Caki2 (cell line): ENCODE results near the gene TENM4. TPM values are rescaled to one million over a fixed set of nuclear protein-coding genes. Genes with fewer than 3 reads are reported as not detected.
A peak's percentile ranks its signal among the peaks of the same experiment; 100 is the strongest.

Source experiments
- DNase-seq: peaks from one replicate; pipeline ENCODE4 v3.0.0-alpha.2; 2015; ENCODE audit warnings: low read depth
- in situ Hi-C: cut with HindIII; loops from 2 replicates; pipeline ENCODE4 v1.10.0; 2016; ENCODE audit warnings: low sequenced_read_pairs, low pct_unique_long_range_greater_than_20kb, mixed read lengths
- total RNA-seq: library from RNA; depleted of rRNA; stranded (reverse); fragments of >200 nt; shearing (Covaris generic); gene quantifications from 2 replicates; pipeline ENCODE4 v1.2.3, GENCODE V29; 2014; ENCODE audit warnings: low replicate concordance

The TENM4 gene
- total RNA-seq, 1 experiment from 2014 or later, result 0.17 TPM

DNA sequence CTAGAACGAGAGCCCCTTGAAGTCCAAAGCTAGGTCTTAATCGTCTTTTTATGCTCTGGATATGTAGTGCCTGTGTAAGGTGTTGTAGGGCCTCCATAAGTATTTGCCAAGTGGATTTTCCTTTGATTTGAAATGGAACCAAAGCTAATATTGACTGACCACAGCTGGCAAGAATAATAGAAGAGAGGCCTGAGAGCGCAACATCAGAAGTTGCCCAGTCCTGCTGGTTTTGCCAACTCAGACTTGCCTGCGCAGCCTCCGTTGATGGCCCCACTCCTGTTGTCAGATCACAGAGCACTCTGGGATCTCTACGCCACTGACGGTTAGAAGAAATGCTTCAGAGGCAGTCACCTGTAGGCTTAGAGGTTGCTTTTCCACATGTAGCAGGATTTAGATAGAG, 251.2 kb downstream of the TENM4 start:
- DNase-seq, result no peak
- in situ Hi-C loops, result no loop called here

GRCh38 chr11:79189055-79189454, 251.8 kb downstream of the TENM4 start:
- in situ Hi-C loops, result no loop called here
- no peak for DNase-seq

DNA sequence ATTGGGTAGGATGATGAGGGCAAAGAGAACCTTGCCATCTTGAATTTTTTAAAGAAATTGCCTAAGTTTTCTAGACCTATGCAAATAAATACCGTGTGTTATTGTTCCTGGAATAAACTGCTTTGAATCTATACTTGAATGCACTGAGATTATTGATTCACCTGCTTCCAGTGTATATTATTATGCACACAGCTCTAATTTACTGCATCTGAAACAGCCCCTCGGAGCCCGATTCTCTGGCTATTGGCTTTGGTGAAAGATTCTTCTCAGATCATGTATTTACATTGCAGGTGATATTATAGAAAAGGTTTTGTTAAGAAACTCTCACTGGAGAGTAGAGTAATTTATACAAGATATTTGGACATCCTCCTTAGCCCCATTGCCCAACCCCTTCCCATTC, 254.2 kb downstream of the TENM4 start:
- in situ Hi-C loops, result no loop called here

DNA sequence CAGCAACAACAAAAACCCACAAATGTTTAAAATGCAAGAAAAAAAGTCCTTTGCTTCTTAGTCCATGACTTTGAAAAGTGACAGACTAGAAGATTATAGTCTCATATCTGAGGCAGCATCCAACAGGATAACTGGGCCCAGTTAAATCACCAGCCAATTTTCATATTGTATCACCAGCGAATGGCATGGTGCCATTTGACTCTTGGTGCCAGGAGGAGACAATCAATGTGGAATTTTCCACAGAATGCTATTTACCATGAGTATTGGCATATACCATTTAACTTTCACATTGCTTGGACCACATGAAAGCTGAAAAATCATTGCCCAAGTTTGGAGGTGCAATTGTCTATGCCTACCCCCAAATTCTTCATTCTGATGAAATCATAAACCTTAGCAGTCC, 255.5 kb downstream of the TENM4 start:
- DNase-seq, result no peak
- in situ Hi-C loops, result no loop called here

More for the DNA sequence above, 254.2 kb downstream of the TENM4 start:
- DNase-seq, result no peak

- DNase-seq, result no peak
- in situ Hi-C loops, result no loop called here
Observed at GRCh38 chr11:79184285-79184684, 256.5 kb downstream of the TENM4 start.

DNA sequence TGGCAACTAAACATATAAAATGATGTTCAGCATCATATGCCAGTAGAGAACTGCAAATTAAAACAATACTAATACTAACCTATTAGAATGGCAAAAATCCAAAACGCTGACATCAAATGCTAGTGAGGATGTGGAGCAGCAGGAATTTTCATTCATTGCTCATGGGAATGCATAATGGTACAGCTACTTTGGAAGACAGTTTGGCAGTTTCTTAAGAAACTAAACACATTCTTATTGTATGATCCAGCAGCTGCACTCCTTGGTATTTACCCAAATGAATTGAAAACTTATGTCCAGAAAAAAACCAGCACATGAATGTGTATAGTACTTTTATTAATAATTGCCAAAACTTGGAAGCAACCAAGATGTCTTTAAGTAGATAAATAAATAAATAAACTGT, 258.0 kb downstream of the TENM4 start:
- in situ Hi-C loops, result no loop called here
- no peak for DNase-seq

- no peak for DNase-seq
- in situ Hi-C loops, result no loop called here
Observed at GRCh38 chr11:79179087-79179486, 261.7 kb downstream of the TENM4 start.

DNA sequence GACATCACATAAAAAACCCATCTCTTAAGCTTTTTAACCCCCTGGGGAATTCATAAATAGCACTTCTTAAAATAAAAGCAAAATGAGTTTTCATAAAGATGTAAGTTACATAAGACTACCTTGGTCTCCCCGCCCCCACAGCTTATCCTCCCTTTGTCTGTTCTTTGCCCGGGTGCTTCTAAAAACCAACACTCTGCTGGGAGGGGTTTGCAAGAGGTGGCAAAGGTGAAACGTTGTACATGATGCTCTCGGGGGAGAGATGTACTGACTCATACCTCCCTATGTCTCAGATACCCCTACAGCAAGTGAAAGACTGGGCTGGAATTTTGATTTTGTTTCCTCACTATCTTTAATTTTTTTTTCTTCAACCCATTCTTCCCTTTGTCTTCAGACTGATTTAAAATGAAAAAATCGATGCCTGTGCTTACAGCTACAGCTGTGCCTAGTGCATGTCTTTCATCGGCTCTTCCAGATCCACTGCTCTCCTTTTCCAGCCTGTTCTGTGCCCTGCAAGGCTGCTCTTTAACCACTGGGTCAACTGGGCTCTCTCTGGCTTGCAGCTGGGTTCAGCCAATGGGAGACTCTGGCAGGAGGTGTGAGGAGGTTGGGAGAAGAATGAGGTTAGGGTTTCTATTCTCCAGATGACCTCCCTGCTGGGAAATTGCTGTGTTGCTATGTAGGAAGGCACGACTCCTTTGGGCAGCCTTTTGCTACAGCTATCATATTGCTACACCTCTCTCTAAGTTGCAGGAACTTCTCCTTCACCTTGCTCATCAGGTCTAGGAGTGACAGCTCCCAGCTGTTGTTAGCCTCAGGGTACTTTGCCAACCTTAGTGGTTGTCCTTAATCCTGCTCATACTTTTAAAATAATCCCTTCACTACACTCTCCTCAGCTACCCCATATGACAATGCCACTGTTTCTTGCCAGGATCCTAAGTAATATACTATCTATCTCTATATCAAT, 266.5 kb downstream of the TENM4 start:
- in situ Hi-C loops, result no loop called here
- DNase-seq, result no peak

DNA sequence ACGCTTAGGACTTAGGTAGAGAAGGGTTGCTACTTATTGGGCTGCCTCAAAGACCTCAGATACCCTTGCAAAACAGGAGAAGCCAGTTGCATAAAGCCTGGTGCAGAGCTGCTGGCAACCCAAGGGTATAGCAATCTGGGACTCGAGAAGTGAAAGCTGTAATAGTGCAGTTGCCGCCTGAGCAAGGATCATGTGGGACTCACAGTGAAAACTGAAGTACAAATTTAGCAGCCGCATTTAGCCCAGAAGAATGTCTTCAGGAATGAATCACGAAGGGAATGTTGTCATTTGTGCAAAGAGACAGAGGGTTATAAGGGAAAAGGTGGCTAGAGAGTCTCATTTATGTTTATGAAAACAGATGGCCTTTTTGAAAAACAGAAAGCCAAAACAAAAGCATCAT, 267.2 kb downstream of the TENM4 start:
- DNase-seq, result no peak
- in situ Hi-C loops, result no loop called here

- DNase-seq, result no peak
- in situ Hi-C loops, result no loop called here
Observed at GRCh38 chr11:79170321-79170720, 270.5 kb downstream of the TENM4 start.

DNA sequence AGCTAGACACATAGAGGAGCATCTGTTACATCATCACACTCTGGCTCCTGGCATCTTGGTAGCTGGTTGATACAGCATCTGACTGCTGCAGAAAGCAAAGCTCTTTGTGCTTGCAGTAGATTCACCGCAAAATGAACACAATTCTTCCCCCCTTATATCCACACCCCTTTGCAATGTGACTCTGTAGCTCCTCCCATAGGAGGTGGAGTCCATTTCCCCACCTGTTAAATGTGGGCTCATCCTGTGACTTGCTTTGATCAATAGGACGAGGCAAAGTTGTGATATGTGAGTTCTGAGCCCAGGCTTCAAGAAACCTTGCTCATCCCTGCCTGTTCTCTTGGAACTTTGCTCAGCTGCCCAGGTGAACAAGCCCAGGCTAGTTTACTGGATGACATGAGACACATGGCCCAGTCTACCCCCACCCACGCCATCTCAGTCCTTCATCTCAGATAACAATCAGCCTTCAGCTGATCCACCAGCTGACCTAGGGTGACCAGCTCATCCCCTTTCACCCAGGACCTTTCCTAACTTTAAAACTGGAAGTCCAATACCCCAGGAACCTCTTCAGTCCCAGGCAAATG, 272.2 kb downstream of the TENM4 start:
- in situ Hi-C loops, result no loop called here
- DNase-seq, result no peak

- no peak for DNase-seq
- in situ Hi-C loops, result no loop called here
Observed at GRCh38 chr11:79167510-79168188, 273.2 kb downstream of the TENM4 start.

DNA sequence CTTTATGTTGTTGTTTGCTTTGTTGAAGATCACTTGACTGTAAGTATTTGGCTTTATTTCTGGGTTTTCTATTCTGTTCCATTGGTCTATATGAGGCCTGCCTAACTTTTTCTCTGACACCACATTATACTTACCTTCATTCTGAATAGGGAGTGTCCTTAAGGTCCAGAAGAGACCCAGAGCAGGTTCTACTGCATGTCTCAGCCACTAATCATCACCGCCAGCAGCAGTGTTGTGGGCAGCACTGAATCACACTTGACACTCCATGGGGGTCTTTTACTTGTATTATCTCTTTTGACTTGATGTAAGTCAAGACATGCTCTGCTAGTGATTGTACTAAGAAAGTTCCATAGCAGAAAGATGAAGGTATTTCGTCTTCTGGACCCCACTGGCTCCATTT, 274.9 kb downstream of the TENM4 start:
- DNase-seq, result no peak
- in situ Hi-C loops, result no loop called here

- peak; percentile 1 for DNase-seq
- in situ Hi-C loops, result no loop called here
Observed at GRCh38 chr11:79160791-79161403, 279.9 kb downstream of the TENM4 start.

DNA sequence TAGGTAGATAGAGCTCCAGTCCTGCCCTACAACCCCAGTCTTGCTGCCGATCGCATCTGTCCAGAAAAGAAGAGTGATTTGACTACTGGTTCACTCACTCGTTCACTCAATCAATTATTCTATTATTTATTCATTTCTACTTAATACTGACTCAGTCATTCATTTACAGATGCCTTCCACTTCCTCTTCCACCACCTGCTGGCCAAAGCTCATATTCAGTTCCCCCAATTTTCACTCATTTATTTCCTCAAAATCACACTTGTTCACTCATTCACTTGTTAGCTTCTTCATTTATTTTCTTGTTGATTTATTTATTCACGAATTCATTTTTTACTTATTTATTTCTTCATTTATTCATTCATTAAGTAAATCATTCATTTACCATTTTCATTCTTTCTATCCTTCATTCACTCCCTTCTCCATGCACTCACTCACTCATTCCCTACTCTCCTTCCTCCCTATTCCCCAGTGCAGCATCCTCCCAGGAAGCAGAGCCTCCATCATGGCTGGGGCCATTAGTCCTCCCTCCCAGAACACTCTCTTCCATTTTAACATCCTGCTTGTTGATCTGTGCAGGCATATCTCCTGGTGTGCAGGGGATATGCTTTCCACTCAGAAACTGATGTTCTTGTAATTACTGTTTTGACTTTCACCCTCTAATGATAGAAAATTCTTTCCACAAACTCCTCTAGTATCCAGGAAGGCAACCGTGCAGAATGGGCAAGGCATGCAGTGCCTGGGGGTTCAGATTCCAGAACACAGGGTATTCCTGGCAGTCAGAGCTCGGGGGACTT, 281.0 kb downstream of the TENM4 start:
- in situ Hi-C loops, result no loop called here
- DNase-seq, result no peak

DNA sequence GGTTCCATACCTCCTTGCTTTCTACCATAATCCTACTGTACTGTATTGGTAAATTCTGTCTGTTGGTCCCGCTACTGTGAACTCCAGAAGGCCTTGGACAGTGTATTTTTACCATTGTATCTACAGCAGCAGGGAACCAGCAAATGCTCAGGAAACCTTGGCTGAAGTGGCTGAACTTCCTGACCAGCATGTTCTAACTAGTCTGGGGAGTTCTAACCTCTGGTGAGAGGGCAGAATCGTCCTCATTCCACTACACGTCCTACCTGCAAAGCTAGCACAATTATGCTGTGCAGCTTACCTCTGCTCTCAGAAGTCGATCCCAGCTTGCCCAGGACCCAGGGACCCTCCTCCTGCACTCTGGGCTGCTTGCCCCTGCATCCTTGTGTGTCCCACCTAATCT, 283.1 kb downstream of the TENM4 start:
- no peak for DNase-seq
- in situ Hi-C loops, result no loop called here

- in situ Hi-C loops, result no loop called here
- no peak for DNase-seq
Observed at GRCh38 chr11:79156031-79156430, 284.8 kb downstream of the TENM4 start.

GRCh38 chr11:79155237-79155636, 285.6 kb downstream of the TENM4 start:
- in situ Hi-C loops, result no loop called here
- no peak for DNase-seq
